Measurements from ENCODE around the gene ATG7. TPM values are rescaled to one million over a fixed set of nuclear protein-coding genes. Genes with fewer than 3 reads are reported as not detected.
A peak's percentile ranks its signal among the peaks of the same experiment; 100 is the strongest.

The ATG7 gene
- total RNA-seq, 4 donors from 2014 or later, result 49.4 to 145 (median 82.1) TPM

- Histone ChIP-seq H3K9me3 (no peaks in the 10 kb centered on the region), H3K36me3 (peaks cover 43% of the 10 kb centered on the region), H3K27me3 (no peaks in the 10 kb centered on the region), H3K4me3 (no peak overlapping the region), H3K4me1 (peaks cover 75% of the 10 kb centered on the region), H3K27ac (no peak overlapping the region)
- WGBS, result 85% methylated on average over 7 of the region's 12 CpGs
- no peak for TF ChIP-seq EP300 (IDR thresholded peaks at IDR 0.05)
- no peak for TF ChIP-seq CTCF (IDR thresholded peaks at IDR 0.05)
- no peak for TF ChIP-seq POLR2AphosphoS5 (IDR thresholded peaks at IDR 0.05)
- TF ChIP-seq POLR2A (IDR thresholded peaks at IDR 0.05), result no peak
- DNase-seq (ENCODE audit: low spot score in 2 of 2), result peak in 1 of 2 donors; percentile 44
Measured at GRCh38 chr3:11565492-11565891, 293.3 kb downstream of the ATG7 start.

DNA sequence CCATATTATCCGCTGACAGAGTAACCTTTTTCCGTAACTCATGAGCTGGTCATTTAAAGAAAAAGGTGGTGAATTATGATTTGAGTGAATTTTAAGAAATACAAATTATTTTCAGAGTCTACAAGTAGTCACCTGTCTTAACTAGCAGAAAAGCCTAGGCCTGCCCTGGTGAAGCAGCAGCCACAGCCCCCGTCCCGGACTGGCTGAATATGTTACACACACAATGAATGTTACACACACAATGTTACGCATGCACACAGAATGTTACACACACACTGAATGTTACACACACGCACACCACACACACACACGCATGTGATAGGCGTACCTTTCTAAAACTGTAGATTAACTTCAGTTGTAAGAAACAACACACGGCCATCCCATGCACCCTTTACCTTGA lies 293.7 kb downstream of the ATG7 start:
- H3K27ac ChIP-seq, result no peak overlapping the region
- H3K4me3 ChIP-seq, result no peak overlapping the region
- H3K9me3 ChIP-seq, result no peaks in the 10 kb centered on the region
- H3K4me1 ChIP-seq, result peaks cover 75% of the 10 kb centered on the region
- TF ChIP-seq EP300 (IDR thresholded peaks at IDR 0.05) (no peak), POLR2AphosphoS5 (IDR thresholded peaks at IDR 0.05) (no peak), POLR2A (IDR thresholded peaks at IDR 0.05) (no peak), CTCF (IDR thresholded peaks at IDR 0.05) (no peak)
- peak in 1 of 2 donors; percentile 50 for DNase-seq (ENCODE audit: low spot score in 2 of 2)
- no peaks in the 10 kb centered on the region for H3K27me3 ChIP-seq
- peaks cover 43% of the 10 kb centered on the region for H3K36me3 ChIP-seq
- 88% methylated on average over 9 of the region's 9 CpGs for WGBS

GRCh38 chr3:11566478-11566877 lies 294.3 kb downstream of the ATG7 start:
- TF ChIP-seq CTCF (IDR thresholded peaks at IDR 0.05), result no peak
- TF ChIP-seq POLR2AphosphoS5 (IDR thresholded peaks at IDR 0.05), result no peak
- TF ChIP-seq EP300 (IDR thresholded peaks at IDR 0.05), result no peak
- no peak for TF ChIP-seq POLR2A (IDR thresholded peaks at IDR 0.05)
- Histone ChIP-seq H3K27me3 (no peaks in the 10 kb centered on the region), H3K4me3 (no peak overlapping the region), H3K27ac (peak overlapping the region; percentile 93), H3K4me1 (peaks cover 75% of the 10 kb centered on the region), H3K36me3 (peaks cover 43% of the 10 kb centered on the region), H3K9me3 (no peaks in the 10 kb centered on the region)
- WGBS, result 94% methylated on average over 20 of the region's 20 CpGs
- DNase-seq (ENCODE audit: low spot score in 2 of 2), result peak in 1 of 2 donors; percentile 48

- 92% methylated on average over 17 of the region's 17 CpGs for WGBS
- no peak for DNase-seq (ENCODE audit: low spot score in 2 of 2)
- H3K27me3 ChIP-seq, result no peaks in the 10 kb centered on the region
- TF ChIP-seq POLR2A (IDR thresholded peaks at IDR 0.05) (no peak), EP300 (IDR thresholded peaks at IDR 0.05) (no peak), POLR2AphosphoS5 (IDR thresholded peaks at IDR 0.05) (no peak), CTCF (IDR thresholded peaks at IDR 0.05) (no peak)
- H3K4me1 ChIP-seq, result peaks cover 73% of the 10 kb centered on the region
- H3K36me3 ChIP-seq, result peaks cover 43% of the 10 kb centered on the region
- H3K9me3 ChIP-seq, result no peaks in the 10 kb centered on the region
- peak overlapping the region; percentile 93 for H3K27ac ChIP-seq
- H3K4me3 ChIP-seq, result no peak overlapping the region
Measured at GRCh38 chr3:11566916-11567315, 294.7 kb downstream of the ATG7 start.

DNA sequence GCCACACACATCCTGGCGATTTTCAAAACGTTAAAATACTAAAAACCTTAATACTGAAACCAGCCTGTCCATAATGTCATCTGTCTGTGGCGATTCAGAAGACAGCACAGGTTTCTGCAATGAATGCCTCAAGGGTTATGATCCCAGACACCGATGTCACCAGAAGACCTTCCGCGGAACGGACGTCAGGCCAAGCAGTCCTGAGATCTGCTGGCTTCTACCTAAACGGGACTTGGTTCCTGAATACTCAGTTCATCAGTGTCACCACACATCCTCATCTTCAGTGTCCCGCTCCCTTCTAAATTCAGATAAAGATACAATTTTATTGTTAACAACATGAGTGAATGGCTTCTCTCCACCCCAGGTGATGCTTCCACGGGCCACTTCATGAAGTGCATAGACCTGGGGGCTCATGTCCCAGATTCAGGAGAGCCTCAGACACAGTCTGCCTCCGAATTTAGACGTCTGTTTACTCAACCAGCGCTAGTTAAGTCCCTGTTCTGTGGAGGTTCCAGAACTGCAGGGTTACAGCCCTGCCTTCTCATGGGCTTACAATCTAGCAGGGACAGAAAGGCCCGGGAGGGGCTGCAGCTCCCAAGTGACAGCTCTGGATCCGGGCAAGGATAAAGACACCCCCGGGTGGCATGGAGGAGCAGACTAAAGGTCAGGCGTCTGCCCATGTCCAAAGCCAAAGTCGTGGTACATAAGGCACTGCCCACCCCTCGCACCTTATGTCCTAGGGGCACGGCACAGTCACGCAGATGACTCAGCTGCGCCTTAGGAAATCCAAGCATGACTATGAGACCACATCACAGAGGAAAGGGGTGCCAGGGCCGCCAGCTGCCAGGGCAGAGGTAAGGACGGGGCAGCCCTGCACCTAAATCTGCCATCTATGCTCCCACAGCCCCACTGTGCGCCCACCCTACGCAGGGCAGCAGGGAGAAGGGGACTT lies 295.6 kb downstream of the ATG7 start:
- 72% methylated on average over 27 of the region's 27 CpGs for WGBS
- peaks cover 36% of the 10 kb centered on the region for H3K36me3 ChIP-seq

More for the DNA sequence above, 295.6 kb downstream of the ATG7 start:
- no peaks in the 10 kb centered on the region for H3K9me3 ChIP-seq
- TF ChIP-seq POLR2AphosphoS5 (IDR thresholded peaks at IDR 0.05) (peak in 1 of 3 donors; percentile 60), POLR2A (IDR thresholded peaks at IDR 0.05) (no peak)
- H3K27me3 ChIP-seq, result no peaks in the 10 kb centered on the region
- DNase-seq (ENCODE audit: low spot score in 2 of 2), result peak; percentile 80 to 81
- peak overlapping the region; percentile 17 for H3K4me3 ChIP-seq
- peaks cover 65% of the 10 kb centered on the region for H3K4me1 ChIP-seq
- H3K27ac ChIP-seq, result peak overlapping the region; percentile 93
